GM10266 (cell line): ENCODE results near the gene RAX.

Experiments used
- DNase-seq: peaks from one replicate; pipeline ENCODE4 v3.0.0; 2012; ENCODE audit errors: extremely low spot score
- CTCF ChIP-seq: IDR thresholded peaks from 2 replicates; pipeline ENCODE4 v1.5.1; 2012; ENCODE audit warnings: mild to moderate bottlenecking, low read depth; ENCODE audit not compliant: control insufficient read depth, insufficient read depth; ENCODE audit errors: missing control alignments

The RAX gene

GRCh38 chr18:59238385-59238784, 34.9 kb downstream of the RAX start:
- DNase-seq, result no peak
- TF ChIP-seq CTCF, result no peak

DNA sequence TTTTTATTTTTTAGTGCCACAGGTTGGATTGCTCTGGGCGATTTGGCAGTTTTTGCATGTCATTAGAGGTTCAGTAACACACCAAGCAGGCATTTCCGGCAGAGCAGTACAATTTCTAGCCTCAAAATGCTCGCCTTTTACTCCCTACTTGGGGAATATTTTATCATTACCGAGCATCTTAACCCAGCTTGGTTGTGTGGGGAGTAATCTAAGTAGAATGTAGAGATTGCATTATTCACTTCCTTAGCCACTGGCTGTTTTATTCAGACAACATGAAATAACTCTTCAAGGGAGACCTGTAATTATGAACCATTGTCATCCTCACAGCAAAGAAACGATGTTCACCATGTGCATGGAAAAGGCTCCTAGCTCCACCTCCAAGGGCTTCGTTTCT, 40.2 kb downstream of the RAX start:
- DNase-seq, result no peak
- TF ChIP-seq CTCF, result no peak

DNA sequence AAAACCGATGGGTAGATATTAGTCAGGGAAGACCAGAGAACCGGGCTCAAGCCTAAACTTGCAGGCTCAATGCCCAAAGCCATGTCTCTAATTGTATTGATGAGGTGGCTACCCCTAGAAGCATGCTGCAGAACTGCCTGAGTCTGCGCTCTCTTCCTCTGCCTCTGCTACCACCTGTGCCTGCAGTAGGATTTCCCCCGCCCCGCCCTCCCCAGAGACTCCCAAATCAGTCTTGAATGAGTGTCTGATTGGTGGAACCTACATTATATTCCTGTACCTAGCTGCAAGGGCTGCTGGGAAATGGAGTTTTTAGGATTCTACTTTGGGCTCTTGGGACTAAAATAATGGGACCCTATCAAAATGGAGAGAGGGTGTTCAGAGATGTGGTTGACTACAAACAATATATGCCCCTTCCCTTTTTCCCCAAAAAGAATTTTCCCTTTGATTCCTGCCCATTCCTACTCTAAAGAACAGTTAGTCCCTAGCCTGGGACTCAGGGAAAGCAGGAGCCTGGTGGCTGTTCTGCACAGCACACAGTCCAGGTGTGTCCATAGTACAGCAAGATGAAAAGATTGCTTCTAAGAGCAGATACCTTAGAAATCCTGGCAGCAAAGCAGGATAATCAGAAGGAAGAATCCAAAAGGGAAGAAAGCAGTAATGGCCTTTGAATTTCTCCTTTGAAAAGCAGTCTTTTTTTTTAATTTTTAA, 40.8 kb downstream of the RAX start:
- no peak for DNase-seq
- no peak for TF ChIP-seq CTCF

- TF ChIP-seq CTCF, result no peak
- no peak for DNase-seq
Observed at GRCh38 chr18:59231877-59232276, 41.4 kb downstream of the RAX start.

GRCh38 chr18:59231114-59231513, 42.1 kb downstream of the RAX start:
- no peak for DNase-seq
- no peak for TF ChIP-seq CTCF

- no peak for DNase-seq
- TF ChIP-seq CTCF, result no peak
Observed at GRCh38 chr18:59229701-59230443, 43.4 kb downstream of the RAX start.

DNA sequence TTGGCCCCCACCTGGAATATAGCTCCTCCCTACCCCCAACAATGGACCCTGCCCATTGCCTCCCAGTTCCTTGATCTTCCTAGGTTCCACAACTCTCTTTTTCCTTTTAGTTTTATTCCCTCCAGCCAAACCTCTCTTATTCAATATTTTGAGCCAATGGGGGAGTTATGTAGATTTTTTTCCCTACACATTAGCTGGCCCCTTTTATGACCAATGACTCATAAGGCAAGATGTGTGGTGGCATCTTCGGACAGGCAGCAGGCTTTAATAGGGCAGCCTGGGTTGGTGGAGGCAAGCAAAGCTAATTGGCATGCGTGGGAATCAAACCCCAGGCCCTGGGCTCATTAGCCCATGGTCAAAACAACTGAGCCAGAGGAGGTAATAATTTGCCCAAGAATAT, 44.1 kb downstream of the RAX start:
- no peak for DNase-seq
- no peak for TF ChIP-seq CTCF
